Measurements from ENCODE around the gene RRP1.

The RRP1 gene

DNA sequence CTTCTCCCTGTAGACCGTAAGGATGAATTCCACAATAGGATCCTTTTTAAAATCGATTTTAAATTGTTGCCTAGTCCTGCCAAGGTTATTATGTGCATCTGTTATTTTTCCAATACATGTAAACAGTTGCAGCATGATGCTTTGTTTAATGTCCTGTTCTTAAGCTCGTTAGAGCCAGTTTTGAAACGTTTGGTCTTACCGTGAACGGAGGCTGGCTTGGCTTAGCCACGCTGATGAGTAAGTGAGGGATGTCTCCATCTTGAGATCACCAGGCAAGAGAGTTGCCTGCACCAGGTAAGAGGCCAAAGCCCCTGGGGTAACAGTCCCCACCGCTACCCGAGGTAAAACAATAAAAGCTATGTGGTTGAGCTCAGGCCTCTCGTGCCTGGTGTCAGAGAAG is 30.6 kb upstream of the RRP1 start:
- DNase-seq, result no peak

DNA sequence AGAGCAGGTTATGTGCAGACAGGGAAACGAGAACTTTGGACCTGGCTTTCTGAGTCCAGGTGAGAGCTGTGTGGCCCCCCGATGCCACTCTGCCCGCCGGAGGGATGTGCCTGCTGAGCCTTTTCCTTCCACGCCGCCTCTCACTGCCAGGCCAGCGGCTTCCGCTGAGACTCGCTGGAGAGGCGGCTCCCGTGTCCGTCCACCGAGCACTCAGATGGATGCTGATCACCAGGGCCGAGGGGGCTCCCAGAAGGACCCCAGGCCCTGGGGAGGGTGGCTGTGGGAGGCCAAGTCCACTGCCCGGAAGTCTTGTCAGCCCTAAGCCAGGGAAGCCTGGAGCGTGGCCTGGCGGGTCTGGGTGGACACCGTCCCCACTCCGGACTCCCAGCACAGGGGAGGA is 29.7 kb upstream of the RRP1 start:
- no peak for DNase-seq

DNA sequence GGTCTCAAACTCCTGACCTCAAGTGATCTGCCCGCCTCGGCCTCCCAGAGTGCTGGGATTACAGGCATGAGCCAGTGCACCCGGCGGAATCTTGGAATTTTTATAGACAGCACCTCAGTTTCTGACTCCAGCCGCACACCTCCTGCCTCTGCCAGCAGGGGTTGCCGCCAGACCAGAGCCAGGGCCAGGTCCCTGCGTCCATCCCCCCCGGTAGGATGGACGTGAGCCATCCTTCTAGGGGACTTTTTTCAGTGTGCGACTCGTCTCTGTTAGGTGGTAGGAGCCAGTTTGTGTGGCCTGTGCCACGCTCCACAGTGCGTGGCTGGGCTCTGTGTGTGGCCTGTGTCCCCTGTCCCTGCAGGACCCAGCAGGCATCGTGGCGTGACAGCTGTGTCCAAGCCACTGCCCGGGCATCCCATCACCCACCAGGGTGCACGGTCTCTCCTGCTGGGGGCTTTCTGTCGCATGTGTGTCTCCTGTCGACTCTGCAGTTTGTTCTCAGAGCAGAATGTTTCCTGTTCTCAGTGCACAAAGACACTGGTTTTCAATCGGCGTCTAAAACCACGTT is 28.9 kb upstream of the RRP1 start:
- no peak for DNase-seq

DNA sequence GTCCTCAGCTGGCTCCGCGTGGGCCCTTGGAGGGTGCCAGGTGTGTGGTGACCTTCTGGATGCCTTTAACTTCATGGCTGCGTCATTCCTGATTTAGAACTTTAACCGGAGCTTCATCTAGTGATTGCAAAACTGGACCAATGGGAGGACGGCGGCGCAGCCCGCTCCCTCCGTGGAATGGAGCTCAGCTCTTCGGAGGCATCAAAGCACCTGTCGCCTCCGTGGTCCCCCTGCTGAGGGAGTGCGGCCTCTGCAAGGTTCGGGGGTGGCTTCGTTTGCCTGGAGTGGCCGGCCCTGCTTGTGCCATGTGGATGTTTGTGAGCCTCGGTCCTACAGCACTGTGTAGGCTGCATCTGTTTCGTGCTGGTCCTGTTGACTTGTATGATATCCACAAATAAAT is 27.5 kb upstream of the RRP1 start:
- DNase-seq, result no peak

DNA sequence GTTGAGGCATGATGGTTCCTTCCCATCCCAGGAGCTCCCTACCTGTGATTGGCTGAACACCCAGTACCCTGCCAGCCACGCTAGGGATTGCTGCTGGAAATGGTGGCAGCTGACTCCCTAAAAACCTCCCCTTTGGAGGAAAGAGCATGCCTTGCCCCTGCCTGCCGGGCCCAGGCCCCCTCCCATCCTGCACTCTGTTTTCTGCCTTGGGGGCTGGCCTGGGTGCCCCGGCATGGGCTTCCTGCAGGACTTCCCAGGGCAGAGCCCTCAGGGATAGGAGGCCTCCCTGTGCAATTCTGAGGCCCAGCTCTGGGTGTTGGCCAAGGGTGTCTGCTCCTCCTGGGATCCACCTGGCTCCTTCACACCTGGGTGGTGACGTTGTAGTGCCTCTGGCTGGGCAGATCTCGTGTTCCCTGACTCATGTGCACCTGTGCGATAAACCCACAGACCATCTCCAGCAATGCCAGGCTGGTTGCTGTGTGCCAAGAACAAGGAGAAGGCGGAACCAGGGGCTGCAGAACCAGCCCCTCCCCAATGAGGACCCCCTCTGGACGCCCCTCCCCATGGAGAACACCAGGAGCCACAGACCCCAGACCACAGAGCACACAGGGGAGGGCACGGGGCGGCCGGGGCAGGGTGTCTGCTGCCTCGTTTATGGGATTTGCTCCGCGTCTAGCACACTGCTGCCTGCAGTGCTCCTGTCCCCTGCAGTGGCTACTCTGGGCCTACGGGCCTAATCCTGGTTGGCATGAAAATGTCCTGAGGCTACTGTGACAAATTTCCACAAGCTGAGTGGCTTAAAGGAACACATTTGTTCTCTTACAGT is 26.9 kb upstream of the RRP1 start:
- DNase-seq, result no peak

DNA sequence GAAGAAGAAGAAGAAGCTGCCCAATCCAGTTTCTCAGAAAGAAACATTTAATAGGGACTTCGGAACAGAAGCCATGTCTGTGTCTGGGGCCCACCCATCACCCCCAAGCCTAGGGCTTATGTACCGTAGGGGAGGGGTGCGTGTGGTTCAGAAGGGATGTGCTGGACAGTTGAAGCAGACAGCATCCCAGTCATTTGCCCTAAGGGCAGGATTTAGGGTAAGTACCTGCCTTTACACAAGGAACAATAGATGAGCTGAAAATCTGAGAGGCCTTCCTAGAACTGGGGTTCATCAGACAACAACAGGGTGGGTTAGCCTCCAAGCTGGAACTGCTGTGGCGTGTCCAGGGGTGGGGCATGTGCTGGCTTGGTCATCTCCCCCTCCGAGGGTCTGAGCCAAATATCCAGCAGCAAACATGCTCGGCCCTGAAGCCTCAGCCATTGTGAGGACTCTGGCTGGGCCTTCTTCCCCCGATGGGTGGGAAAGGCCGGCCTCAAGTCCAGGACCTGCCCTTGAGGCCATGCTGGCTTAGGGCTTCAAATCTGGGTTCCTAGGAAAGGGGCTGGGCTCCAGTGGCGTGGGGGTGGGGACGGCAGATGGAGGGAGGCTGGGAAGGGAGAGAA is 25.4 kb upstream of the RRP1 start:
- DNase-seq, result no peak

DNA sequence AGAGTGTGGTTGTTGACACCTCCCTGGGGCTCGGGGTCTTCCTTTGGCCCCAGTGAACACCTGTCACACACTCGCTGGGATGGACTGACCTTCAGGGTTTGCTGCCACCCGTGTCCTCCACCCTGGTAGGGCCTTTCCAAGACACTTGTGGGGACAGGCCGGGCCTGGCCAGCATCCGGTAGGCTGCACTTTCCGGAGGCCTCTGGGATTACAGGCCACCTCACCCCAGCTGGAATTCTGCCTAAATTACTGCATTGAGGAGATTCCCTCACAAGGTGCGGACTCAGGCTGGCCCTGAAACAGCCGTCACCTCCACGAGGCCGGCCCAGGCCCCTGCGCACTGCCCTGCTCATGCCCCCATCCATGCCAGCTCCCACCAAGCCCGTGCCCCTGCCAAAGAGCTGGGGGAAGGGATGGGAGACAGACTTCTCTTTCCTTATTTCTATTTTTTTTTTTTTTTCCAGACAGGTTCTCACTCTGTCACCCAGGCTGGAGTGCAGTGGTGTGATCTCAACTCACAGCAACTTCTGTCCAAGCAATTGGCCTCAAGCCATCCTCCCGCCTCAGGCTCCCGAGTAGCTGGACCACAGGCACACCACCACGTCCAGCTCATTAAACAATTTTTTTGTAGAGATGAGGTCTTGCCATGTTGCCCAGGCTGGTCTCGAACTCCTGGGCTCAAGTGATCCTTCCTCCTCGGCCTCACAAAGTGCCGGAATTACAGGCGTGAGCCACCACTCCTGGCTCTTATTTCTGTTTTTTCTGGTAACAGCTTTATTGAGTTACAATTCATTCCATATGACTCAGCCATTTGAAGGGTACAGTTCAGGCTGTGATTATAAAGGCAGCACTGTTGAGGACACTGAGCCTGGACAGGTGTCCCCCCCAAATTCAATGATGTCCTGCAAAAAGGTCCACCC is 24.5 kb upstream of the RRP1 start:
- no peak for DNase-seq

DNA sequence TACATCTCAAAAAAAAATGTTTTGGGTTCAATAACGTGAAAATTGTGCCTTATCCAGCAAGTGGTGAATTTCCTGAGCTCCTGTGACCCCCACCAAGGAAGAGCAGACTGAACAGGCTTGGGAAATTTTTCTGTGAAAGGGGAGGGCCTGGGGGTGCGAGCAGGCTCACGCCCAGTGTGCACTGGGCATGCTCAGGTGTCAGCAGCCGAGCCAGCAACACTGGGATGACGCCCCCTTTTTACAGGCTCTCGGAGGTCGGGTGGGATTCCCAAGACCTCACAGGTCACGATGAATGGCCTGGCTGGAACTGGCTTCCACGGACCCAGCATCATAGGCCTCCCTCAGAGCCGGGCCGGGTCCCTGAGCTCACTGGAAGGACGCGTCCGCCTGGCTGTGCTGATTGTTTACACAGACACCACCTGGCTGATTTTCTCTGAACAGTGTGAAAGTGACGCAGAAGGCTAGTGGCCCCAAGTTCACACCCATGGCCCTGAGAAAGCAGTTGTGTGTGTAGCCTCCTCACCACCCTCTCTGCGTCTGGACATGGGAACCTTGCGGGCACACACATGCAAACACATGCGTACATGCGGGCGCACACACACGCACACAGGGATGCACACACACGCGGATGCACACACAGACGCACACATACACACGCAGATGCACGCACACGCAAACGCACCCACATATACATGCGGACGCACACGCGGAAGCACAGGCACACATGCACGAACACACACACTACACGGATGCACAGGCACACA is 22.5 kb upstream of the RRP1 start:
- DNase-seq, result no peak

DNA sequence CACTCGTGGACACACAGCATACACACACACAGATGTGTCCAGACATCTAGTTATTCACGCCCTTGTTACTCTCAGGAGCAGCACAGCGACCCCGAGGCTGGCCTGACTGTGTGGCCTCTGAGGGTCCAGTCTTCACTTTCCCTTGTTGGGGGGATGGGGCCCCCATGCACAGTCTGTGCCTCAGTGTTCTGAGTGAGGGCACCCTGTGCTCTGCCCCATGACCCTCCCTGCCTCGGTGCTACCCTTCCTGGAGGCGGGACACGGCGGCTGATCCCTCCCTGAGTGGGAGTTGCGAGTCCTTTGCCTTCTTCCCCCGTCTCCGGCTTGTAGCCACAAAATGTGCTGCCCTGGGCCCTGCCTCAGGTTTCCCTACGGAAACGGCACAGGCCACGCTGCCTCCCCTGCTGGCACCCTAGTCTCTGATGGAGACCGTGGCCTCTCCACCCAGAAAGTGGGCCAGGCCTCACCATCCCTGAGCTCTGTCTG is 21.8 kb upstream of the RRP1 start:
- no peak for DNase-seq

DNA sequence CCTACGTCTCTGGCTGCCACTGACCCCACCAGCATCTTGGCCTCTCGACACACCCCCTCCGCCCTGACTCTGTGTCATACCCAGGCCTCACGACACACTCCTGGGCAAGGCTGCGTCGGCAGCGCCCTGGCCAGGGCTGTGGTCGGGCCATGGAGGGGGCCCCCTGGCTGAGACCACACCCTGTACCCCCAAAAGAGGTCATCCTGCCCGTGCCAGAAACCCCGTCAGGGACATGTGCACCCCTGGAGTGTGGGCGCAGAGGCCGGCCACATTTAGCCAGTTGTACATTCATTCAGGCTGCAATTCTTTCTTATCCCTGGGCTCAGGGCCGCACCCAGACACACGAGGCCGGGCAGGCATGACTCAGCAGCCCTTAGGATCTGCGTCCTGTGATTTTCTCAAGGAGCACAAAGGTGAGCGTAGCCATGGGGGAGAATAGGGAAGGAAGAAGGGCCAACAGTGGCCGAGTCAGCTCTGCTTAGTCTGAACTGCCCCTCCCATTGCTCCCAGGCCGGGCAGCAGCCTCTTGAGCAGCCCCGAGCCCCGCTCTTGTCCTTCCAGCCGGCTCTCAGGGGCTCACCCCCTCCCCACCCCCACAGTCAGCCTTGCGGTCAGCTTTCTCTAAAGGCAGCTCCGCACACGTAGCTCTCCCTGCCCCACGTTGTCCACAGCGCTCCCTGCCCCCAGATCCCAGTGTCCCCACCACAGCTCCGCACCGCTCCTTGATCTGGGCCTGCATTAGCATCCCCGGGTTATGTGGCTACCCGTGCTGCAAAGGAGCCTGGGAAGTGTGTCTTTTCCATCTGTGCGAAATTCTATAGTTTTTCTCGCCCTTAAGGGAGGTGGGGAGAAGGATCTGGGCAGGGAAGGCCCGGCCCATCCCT is 21.2 kb upstream of the RRP1 start:
- DNase-seq, result peak; percentile 75 to 83 (median 75)

DNA sequence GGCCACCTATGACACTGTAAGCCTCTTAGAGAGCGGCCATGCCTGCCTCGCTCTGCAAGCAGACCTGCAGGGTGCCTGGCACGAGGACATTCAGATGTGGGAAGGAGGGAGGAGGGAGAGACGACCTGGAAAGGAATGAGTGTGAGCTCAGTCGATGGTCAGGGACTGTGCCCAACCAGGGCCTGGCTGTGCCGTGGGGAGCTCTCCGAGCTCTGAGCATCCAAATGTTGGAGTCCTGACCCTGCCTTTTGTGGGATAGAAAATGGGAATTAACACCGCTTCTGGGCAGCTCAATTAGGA is 20.6 kb upstream of the RRP1 start:
- DNase-seq, result no peak

DNA sequence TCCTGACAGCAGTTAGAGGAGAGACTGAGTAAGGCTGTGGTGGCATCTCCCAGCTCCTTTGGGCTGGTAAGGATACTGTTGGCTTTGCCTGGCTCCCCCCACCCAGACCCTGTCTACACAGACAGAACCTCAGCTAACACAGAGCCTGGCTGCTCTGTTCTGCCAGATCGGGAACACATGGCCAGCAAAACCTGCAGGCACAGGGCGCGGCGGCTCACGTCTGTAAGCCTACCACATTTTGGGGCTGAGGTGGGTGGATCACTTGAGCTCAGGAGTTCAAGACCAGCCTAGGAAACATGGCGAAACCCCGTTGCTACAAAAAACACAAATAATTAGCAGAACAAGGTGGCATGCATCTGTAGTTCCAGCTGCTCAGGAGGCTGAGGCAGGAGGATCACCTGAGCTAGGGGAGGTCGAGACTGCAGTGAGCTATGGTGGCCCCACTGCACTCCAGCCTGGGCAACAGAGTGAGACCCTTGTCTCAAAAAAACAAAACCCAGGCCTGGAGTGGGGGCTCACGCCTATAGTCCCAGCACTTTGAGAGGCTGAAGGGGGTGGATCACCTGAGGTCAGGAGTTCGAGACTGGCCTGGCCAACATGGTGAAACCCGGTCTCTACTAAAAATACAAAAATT is 19.9 kb upstream of the RRP1 start:
- DNase-seq, result no peak

DNA sequence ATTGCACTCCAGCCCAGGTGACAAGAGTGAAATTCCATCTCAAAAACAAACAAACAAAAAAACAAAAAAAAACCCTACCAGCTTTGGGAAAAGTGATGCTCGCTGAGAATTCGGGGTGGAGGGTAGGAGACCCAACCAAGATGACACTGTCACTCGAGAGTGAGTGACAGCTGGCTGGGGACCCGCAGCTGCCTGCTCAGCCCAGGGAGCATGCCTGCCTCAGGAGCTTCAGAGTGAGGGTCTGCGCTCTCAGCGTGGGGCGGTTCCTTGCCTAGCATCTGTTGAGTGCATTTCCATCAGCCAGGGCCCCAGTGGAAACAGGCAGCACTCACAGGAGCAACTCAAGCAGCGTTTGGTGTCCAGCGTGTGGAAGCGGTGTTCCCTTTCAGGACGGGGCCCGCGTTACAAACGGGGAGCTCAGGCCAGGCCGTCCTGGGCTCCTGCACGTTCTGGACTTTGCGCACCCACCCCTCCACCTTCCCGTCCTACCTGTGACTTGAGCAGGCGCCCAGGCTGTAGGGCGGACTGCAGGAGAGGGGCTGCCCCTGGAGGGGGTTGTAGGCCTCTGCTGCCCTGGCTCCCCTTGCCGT is 19.2 kb upstream of the RRP1 start:
- DNase-seq, result no peak

DNA sequence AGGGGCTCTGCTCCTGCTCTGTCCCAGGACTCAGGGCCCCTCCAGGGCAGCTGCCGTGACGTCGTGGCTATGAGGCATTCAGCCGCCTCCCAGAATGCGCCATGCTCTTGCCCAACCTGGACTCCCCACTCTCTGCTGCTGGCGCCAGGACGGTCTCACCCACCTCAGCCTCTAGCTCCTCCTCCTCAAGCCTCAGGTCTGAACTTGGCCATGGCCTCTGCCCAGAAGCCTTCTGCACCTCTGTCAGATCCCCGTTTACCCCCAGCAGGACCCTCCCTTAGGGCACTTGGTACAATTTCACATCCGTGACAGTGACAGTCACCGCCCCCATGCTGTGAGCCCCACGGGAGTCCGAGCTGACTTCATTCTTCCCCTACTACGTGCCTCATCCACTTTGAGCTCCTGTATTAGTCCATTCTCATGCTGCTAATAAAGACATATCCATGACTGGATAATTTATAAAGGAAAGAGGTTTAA is 18.1 kb upstream of the RRP1 start:
- peak in 1 of 3 donors; percentile 40 for DNase-seq

DNA sequence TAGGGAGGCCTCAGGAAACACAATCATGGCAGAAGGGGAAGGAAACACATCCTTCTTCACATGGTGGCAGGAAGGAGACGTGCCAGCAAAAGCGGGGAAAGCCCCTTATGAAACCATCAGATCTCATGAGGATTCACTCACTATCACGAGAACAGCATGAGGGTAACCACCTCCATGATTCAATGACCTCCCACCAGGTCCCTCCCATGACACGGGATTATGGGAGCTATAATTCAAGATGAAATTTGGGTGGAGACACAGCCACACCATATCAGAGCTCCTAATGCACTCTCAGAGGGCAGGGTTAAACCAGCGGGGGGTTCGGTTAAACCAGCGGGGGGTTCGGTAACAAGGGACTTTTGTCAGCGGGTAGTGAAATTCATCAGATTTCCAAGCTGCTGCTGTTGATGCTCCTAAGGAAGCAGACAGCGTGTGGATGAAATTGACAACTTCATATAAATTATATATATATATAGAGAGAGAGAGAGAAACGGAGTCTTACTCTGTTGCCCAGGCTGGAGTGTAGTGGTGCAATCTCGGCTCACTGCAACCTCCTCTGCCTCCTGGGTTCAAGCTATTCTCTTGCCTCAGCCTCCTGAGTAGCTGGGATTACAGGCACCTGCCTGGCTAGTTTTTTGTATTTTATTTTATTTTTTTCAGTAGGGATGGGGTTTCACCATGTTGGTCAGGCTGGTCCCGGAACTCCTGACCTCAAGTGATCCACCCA is 17.5 kb upstream of the RRP1 start:
- peak; percentile 90 to 96 (median 93) for DNase-seq

DNA sequence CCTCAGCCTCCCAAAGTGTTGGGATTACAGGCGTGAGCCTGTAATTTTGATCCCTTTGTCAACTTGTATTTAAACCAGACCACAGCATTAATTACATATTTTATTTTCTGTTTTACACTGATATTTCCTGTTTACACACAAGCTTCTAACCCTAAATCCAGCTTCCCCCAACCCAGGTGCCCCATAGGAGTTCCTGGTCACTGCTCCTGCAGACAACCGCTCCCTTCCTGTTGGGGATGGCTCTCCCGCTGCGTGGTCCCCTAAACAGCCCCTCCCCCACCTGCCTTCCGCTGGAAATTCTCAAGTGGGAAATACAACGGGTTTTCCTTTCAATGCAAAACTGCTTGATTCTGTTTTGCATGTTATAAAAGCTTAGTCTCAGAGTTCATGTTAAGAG is 17.0 kb upstream of the RRP1 start:
- DNase-seq, result peak; percentile 80 to 86 (median 85)

DNA sequence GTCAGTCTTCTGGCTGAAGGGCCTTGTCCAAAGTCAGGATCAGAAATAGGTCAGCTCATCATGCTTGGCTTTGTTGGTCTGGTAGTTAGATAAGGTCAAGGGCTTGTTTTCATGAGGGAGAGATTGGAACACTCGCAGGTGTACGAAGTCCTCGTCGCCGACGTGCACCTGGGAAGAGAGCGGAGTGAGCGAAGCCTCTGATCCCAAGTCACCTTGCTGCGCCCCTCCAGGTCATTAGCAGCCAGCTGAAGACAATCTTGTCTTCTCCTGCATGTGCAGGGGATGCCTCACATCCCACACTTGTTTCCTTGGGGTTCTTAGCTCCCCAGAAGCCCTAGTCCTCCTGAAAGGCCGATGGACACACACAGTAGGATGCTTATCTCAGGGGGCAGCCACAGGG is 15.2 kb upstream of the RRP1 start:
- no peak for DNase-seq

DNA sequence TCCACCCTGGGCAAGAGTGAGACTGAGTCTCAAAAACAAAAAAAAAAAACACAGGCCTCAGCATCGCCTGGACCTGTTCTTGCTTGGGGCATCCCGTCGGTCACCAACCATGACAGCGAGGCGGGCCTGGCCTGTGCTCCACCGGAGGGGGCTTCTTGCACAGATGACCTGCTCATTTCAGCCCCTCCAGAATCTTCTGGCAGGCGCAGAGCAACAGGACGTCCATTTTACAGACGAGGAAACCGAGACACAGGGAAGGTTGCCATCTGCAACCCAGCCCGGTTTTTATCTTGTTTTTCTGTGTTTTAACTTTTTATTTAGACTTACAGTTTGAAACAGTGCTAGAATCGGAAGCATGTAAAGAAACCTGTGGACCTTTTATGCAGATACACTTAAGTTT is 14.2 kb upstream of the RRP1 start:
- DNase-seq, result no peak

DNA sequence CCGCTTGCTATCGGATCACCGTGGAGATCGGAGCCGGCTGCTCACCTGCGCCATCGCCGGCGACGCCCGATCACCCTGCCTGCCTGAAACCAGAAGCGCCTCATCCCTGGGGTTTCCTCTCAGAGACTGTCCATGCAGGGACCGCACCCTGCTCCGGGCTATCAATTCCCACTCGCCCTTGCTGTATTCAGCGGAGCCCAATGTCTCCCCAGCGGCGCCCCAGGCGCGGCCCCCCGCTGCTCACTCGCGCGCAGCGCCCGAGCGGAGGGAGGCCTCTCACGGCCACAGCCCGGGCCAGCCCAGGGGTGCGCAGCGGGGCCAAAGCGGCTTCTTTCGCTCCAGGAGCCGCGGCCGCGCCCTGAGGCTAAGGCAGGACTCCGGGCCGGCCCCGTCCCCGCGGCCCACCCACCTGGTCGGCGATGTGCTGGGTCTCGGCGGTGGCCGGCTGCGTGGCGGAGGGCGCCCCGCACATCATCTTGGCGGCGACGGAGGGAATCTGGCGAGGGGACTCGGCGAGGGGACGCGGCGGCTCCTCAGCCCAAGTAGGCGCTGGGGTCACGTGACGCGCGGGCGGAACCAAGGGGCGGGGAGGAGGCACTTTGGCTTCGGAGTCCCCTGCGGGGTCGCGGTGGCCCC is 13.5 kb upstream of the RRP1 start, which contains the start of gene CSTB:
TSS of gene CSTB (minus strand) at position 514 of the 636 bp plus-strand sequence. CDS start at position 475, 39 bp downstream.
- DNase-seq, result peak; percentile 83 to 97 (median 91)
